Spinal cord (tissue), 10 donors: ENCODE measurements around the gene OR5B3. TPM values are rescaled to one million over a fixed set of nuclear protein-coding genes. Genes with fewer than 3 reads are reported as not detected.

Source experiments
- DNase-seq, 6 donors: peaks; one replicate each; pipeline versions ENCODE4 v3.0.0 to v3.0.0-alpha.2; 2013 to 2015; ENCODE audit warnings: low spot score in 6 of 6, low read depth in 4 of 6
- H3K27ac ChIP-seq: one replicate; pipeline ENCODE4 v1.5.1; 2013; ENCODE audit warnings: low read depth, low read length, control low read depth
- H3K27me3 ChIP-seq: one replicate; pipeline ENCODE4 v1.6.1; 2013; ENCODE audit warnings: low read length; ENCODE audit not compliant: control insufficient read depth, insufficient read depth
- H3K36me3 ChIP-seq: one replicate; pipeline ENCODE4 v1.6.1; 2013; ENCODE audit warnings: low read length; ENCODE audit not compliant: control insufficient read depth, insufficient read depth
- H3K4me1 ChIP-seq: one replicate; pipeline ENCODE4 v1.6.1; 2013; ENCODE audit warnings: low read length; ENCODE audit not compliant: control insufficient read depth, insufficient read depth
- H3K4me3 ChIP-seq: one replicate; pipeline ENCODE4 v1.5.1; 2013; ENCODE audit warnings: low read depth, low read length, control low read depth
- H3K9me3 ChIP-seq: one replicate; pipeline ENCODE4 v1.6.1; 2013; ENCODE audit warnings: low read length; ENCODE audit not compliant: control insufficient read depth, insufficient read depth
- WGBS: methylation state at CpG from one replicate; pipeline ENCODE4 v1.1.5; 2013; ENCODE audit warnings: missing lambda C conversion rate; ENCODE audit not compliant: insufficient coverage; 5-methylcytosine and 5-hydroxymethylcytosine counted together
- long read RNA-seq, 4 donors: transcript quantifications; one replicate each; lab custom pipeline, GENCODE V29; 2026
- polyA plus RNA-seq, 2 donors: library from polyadenylated mRNA; unstranded; fragments of 120-200 nt; gene quantifications; one replicate each; pipeline ENCODE4 v1.2.1, GENCODE V29; 2013; ENCODE audit not compliant: insufficient read length in 2 of 2
- total RNA-seq, 2 donors: library from RNA; depleted of rRNA in 1 of 2; stranded (reverse); fragments of 120-200 nt in 1 of 2; fragments of >200 nt in 1 of 2; gene quantifications; one replicate each; pipeline versions ENCODE4 v1.2.3 to v1.2.4, GENCODE V29; 2013 to 2014
- donor health status: healthy.

Gene OR5B3
- total RNA-seq (not detected), polyA plus RNA-seq (not detected)
- long read RNA-seq, donor 1 = 0 reads
- long read RNA-seq, donor 2 = 0 reads
- long read RNA-seq, donor 3 = 0 reads
- long read RNA-seq, donor 4 = 0 reads

DNA sequence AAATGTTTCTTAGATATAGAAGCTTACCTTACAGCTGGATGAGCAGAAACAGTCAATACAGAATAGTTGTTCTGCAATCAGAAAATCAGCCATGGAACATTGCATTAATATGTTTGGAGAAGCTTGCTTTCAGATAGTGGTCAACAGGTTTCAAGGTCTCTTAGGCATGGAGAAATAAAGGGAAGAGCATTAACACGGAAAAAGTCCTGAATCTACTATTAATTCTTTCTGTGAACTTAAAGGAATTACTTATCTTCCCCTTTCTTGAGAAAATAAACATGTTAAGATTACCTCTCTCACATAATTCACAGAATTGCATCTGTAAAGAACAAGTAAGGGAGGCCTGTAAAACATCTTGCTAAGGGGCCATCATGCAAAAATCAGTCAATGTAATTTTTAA, at the start of gene OR5B3:
Gene OR5B3, minus strand, starts transcription at position 101 of the 400 bp plus-strand sequence. CDS start 3,465 bp downstream, outside the sequence.
- peaks cover 4% of the 10 kb centered on the region for H3K9me3 ChIP-seq
- no peak within 1 kb of the TSS for H3K4me3 ChIP-seq
- WGBS = no CpG with 5 or more reads among the region's 1 CpG
- no peaks in the 10 kb centered on the region for H3K27me3 ChIP-seq
- H3K36me3 ChIP-seq = no peaks in the 10 kb centered on the region
- no peak for DNase-seq
- no peak within 1 kb of the TSS for H3K27ac ChIP-seq
- H3K4me1 ChIP-seq = no peaks in the 10 kb centered on the region

- Histone ChIP-seq H3K27ac (no peak overlapping the region), H3K4me1 (no peaks in the 10 kb centered on the region), H3K9me3 (no peaks in the 10 kb centered on the region), H3K27me3 (no peaks in the 10 kb centered on the region), H3K36me3 (no peaks in the 10 kb centered on the region), H3K4me3 (no peak overlapping the region)
- no peak for DNase-seq
- no CpG with 5 or more reads among the region's 3 CpGs for WGBS
Observed at GRCh38 chr11:58451585-58451984, 44.9 kb upstream of the OR5B3 start.

DNA sequence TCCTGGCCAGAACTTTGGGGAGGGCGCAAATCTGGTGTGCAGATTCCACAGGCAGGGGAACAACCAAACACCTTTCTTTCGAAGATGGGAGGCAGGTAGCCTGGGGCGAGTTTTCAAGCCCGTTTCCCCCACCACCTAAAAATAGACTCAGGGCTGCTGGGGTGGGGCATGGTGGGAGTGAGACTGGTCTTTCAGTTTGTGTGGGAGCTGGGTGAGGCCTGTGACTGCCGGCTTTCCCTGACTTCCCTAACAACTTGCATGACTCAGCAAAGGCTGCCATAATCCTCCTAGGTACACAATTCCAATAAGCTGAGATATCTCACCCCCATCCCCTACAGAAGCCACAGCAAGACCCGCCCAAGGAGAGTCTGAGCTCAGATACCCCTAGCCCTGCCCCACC, 39.6 kb upstream of the OR5B3 start:
- no peaks in the 10 kb centered on the region for H3K4me1 ChIP-seq
- 100% methylated on average over 1 of the region's 6 CpGs for WGBS
- no peak for DNase-seq
- H3K27ac ChIP-seq = no peak overlapping the region
- H3K27me3 ChIP-seq = no peaks in the 10 kb centered on the region
- H3K4me3 ChIP-seq = no peak overlapping the region
- H3K36me3 ChIP-seq = no peaks in the 10 kb centered on the region
- peaks cover 2% of the 10 kb centered on the region for H3K9me3 ChIP-seq

DNA sequence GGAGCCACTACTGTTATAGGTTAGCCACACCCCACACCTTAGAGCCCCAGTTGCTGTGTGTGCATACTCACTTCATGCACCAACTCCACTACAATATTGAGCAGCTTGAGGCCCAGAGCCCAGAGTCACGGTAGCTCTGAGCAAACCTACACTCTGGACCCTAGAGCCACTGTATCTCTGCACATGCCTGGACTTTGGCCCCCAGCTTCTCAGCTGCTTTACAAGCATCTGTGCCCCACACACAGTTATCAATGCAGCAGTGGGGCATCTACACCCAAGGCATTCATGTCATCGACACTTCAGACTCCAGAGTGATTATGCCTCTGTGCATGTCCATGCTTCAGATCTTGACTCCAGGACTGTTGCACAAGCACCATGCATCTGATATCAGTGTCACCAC, 37.6 kb upstream of the OR5B3 start:
- Histone ChIP-seq H3K36me3 (no peaks in the 10 kb centered on the region), H3K27ac (no peak overlapping the region), H3K9me3 (peaks cover 2% of the 10 kb centered on the region), H3K4me1 (no peaks in the 10 kb centered on the region), H3K4me3 (no peak overlapping the region), H3K27me3 (no peaks in the 10 kb centered on the region)
- 87% methylated on average over 2 of the region's 2 CpGs for WGBS
- no peak for DNase-seq

- Histone ChIP-seq H3K27ac (no peak within 1 kb of the TSS), H3K4me1 (no peaks in the 10 kb centered on the region), H3K4me3 (no peak within 1 kb of the TSS), H3K27me3 (no peaks in the 10 kb centered on the region), H3K36me3 (no peaks in the 10 kb centered on the region), H3K9me3 (peaks cover 2% of the 10 kb centered on the region)
- WGBS = no CpG with 5 or more reads among the region's 1 CpG
- no peak for DNase-seq
Observed at GRCh38 chr11:58442136-58442535, 35.5 kb upstream of the OR5B3 start, which contains the start of gene OR5B12. TSS of gene OR5B12 (minus strand) at chr11:58442236. CDS start at chr11:58440151, 2,085 bp downstream.

DNA sequence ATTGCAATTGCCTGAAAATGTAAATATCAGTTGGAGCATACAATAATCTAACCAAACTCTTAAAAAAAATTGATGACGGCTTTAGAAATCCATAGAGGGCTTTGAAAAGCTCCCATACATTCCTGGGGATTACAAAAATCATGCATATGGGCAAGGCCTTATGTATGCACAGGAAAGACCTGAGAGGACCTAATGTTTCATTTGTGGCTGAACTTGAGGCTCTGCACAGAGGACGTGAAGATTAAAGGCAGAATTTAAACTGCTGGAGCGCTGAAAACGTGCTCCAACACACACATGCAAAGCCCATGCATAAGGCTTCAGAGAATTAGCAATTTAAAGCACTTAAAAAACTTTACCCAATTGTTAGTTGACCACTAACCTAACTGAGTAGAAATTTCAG, 31.8 kb upstream of the OR5B3 start:
- 74% methylated on average over 3 of the region's 4 CpGs for WGBS
- H3K4me1 ChIP-seq = no peaks in the 10 kb centered on the region
- no peak for DNase-seq
- no peaks in the 10 kb centered on the region for H3K36me3 ChIP-seq
- no peak overlapping the region for H3K4me3 ChIP-seq
- H3K27me3 ChIP-seq = no peaks in the 10 kb centered on the region
- no peaks in the 10 kb centered on the region for H3K9me3 ChIP-seq
- H3K27ac ChIP-seq = no peak overlapping the region

GRCh38 chr11:58434217-58434616, 27.5 kb upstream of the OR5B3 start:
- Histone ChIP-seq H3K4me3 (no peak overlapping the region), H3K4me1 (no peaks in the 10 kb centered on the region), H3K27ac (no peak overlapping the region), H3K27me3 (no peaks in the 10 kb centered on the region), H3K9me3 (no peaks in the 10 kb centered on the region), H3K36me3 (no peaks in the 10 kb centered on the region)
- no CpG with 5 or more reads among the region's 3 CpGs for WGBS
- peak in 1 of 6 donors; percentile 2 for DNase-seq

DNA sequence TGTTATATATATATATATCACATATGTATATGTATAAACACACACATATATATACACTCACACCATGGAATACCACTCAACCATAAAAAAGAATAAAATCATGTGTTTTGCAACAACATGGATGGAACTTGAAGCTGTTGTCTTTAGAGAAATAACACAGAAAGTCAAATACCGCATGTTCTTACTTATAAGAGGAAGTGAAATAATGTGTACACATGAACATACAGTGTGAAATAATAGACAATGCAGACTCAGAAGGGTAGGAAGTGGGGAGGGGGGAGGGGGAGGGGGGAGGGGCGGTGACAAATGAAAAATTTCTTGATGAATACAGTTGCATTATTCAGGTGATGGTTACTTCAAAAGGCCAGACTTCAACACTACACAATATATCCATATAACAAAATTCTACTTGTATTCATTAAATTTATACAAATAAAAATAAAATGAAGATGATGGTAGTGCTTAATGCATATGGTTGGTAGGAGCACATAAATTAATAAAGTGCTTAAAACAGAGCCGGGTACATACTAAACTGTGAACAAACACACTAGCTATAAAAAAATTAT, 27.0 kb upstream of the OR5B3 start:
- Histone ChIP-seq H3K27me3 (no peaks in the 10 kb centered on the region), H3K36me3 (no peaks in the 10 kb centered on the region), H3K4me1 (no peaks in the 10 kb centered on the region), H3K27ac (no peak overlapping the region), H3K9me3 (no peaks in the 10 kb centered on the region), H3K4me3 (no peak overlapping the region)
- no peak for DNase-seq
- no CpG with 5 or more reads among the region's 3 CpGs for WGBS

- no peaks in the 10 kb centered on the region for H3K4me1 ChIP-seq
- H3K36me3 ChIP-seq = no peaks in the 10 kb centered on the region
- H3K9me3 ChIP-seq = no peaks in the 10 kb centered on the region
- no peak for DNase-seq
- WGBS = no CpG with 5 or more reads among the region's 1 CpG
- H3K27me3 ChIP-seq = no peaks in the 10 kb centered on the region
- no peak overlapping the region for H3K27ac ChIP-seq
- H3K4me3 ChIP-seq = no peak overlapping the region
Observed at GRCh38 chr11:58429273-58429672, 22.6 kb upstream of the OR5B3 start.

- Histone ChIP-seq H3K4me1 (no peaks in the 10 kb centered on the region), H3K27ac (no peak within 1 kb of the TSS), H3K36me3 (no peaks in the 10 kb centered on the region), H3K27me3 (no peaks in the 10 kb centered on the region), H3K9me3 (no peaks in the 10 kb centered on the region), H3K4me3 (no peak within 1 kb of the TSS)
- DNase-seq = no peak
- WGBS = 77% methylated on average over 3 of the region's 3 CpGs
Observed at GRCh38 chr11:58428021-58428420, 21.3 kb upstream of the OR5B3 start, which contains the start of gene OR5B2. TSS of gene OR5B2 (minus strand) at chr11:58428121. CDS start at chr11:58423261, 4,860 bp downstream.
